Measurements from ENCODE around the gene SH3GL1.
A peak's percentile ranks its signal among the peaks of the same experiment; 100 is the strongest.
"Not testable (repeated sequence)": the region's sequence is repeated elsewhere in the genome, so short reads cannot be mapped to it uniquely, and the experiment has no call there.

The SH3GL1 gene

DNA sequence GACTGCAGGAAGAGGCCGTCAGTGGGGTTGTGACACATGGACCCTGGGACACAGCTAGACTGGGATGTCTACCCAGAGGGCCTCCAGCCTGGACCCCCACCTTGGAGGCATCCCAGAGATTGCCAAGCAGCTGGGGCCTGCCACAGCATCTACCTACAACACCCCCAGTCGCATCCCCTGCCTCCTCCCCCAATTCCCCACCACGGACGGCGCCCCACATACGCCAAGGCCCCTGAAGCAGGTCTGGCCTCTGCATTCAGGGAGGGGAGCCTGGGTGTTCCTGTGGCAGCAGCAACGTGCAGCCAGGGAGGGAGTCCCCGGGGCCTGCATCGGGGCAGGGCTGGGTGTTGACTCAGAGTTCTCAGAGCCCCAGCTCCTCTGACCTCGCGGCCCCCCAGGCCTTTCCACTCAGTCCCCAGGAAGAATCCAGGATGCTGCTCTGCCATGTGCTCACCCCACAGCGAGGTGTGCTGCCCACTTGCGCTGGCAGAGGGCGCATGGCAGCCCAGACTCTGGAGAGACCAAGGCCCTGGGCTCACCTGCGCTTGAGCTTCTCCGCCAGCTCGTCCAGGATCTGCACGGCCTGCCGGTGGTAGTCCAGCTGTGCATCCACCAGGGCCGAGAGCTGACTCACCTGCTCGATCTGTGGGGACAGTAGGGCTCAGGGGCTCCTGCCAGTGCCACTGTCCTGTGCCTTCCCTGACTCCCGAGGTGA, 37.4 kb downstream of the SH3GL1 start:
- DNase-seq = no peak

DNA sequence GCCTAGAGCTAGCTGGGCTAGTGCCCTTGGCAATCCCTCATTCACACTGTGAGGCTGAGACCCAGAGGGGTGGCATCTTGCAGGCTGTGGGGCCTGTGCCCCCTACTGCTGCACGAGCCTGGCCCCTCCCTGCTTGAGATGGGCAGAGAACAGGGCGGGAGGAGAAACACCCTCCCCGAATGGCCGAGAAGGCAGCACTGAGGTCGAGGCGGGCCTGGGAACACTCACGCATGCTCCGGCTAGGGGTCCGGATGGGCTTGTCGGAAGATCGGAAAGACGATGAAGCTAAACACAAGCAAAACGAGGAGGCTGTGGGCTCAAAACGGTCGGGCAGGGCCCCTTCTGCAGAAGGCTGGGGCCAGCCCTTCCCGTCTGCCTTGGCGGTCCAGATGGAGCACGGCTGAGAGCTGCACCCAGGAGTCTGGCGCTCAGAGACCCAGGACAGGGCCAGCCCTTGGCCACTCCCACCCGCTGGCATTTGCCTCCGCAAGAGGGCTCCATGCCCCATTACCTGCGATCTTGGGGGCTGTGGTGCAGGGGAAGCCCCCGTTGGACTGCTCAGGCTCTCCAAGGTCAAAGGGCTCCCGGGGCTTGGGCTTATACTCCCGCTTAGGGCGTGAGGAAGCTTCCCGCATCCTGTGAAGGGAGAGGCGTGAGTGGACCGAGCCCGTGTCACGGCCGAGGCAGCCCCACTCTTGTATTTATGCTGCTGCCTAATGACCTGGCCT, 38.1 kb downstream of the SH3GL1 start:
- no peak for DNase-seq

- no peak for DNase-seq
These were observed 38.9 kb downstream of the SH3GL1 start for GRCh38 chr19:4361152-4362046.

GRCh38 chr19:4360641-4361151, 39.7 kb downstream of the SH3GL1 start:
- no peak for DNase-seq

DNA sequence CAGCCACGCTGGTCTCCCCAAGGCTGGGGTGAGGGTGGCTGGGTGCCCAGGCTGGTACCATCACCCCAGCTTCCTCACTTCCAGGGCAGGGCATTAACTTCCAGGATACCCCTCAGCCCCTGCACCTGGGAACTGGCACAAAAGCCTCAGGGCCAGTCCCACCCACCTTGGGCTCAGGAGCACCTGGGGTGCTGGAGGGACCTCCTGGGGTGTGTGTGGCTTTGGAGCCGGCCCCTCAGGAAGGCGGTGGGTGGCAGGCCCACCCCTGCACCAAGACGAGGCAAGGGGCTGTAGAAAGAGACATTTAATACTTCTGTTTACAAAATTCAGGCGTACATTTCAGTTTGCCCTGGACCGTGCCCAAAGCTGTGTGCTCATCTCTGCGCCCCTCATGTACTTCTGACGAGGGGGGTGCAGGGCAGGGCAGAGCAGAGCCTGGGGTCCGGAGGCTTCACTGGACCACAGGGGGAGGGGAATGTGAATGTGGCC, 40.2 kb downstream of the SH3GL1 start:
- DNase-seq = no peak

DNA sequence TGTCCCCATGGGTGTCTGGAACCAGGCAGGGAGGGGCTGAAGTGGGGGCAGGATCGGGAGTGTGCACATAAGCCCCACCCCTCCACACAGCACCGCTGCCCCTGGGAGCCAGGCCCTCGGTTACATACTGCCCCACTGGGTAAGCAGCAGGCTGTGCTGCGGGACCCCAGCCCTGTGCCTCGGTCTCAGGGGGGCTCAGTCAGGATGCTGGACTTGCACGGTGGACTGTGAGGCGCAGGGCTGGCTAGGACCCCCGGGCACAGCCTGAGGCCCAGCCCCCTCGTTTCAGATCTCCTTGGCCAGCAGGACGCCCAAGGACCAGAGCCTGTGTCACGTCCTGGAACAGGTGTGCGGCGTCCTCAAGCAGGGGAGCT, 40.7 kb downstream of the SH3GL1 start:
- no peak for DNase-seq

GRCh38 chr19:4358709-4359626, 41.4 kb downstream of the SH3GL1 start:
- DNase-seq = no peak

DNA sequence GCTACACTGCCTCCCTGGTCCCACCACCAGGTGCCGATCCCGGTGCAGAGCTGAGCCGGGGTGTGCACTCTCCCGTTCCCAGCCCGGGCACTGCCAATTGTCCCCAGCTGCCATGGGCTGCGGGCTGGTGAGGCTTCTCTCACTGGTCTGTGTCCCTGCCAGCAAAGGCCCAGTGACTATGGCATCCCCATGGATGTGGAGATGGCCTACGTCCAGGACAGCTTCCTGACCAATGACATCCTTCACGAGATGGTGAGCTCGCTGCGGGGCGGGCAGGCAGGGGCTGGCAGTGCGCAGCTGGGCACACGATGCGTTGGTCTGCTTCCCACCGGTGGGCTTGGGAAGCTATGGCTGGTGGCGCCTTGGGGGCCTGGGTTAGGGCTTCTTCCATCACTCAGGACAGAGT, 42.4 kb downstream of the SH3GL1 start:
- no peak for DNase-seq

GRCh38 chr19:4357095-4357797, 43.1 kb downstream of the SH3GL1 start:
- DNase-seq = no peak

GRCh38 chr19:4354897-4355296, 45.5 kb downstream of the SH3GL1 start:
- DNase-seq = no peak

DNA sequence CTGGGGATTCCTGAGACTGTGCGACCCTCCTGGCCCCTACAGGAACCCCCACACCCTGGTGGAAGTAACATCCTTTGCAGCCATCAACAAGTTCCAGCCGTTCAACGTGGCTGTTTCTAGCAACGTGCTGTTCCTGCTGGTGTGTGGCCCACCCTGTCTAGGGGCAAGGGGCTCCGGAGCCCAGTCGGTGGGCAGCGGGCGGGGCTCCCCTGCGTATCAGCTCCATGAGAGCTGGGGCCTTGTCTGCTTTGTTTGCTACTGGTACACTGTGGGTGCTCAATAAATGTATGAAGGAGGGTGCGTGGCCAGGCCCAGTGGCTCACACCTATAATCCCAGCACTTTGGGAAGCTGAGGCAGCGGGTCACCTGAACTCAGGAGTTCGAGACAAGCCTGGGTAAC, 46.1 kb downstream of the SH3GL1 start:
- DNase-seq = no peak

GRCh38 chr19:4352701-4353121, 47.6 kb downstream of the SH3GL1 start:
- DNase-seq = peak; percentile 60

DNA sequence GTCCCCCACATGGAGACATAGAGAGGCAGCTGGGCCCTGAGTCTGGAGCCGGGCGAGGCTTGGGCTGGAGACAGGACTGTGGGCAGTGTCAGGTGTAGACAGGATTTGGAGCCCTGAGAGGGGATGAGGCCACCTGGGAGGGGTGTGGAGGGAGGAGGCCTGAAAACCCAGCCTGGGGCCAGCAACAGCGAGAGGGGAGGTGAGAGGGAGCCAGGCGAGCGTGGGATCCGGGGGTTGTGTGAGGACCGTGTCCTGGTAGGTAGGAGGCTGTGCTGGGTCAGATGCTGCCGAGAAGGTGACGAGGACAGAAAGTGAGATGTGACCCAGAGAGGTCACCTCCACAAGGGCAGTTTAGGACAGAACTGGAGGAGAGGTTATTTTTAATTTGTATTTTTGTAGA, 49.6 kb downstream of the SH3GL1 start:
- DNase-seq = no peak

DNA sequence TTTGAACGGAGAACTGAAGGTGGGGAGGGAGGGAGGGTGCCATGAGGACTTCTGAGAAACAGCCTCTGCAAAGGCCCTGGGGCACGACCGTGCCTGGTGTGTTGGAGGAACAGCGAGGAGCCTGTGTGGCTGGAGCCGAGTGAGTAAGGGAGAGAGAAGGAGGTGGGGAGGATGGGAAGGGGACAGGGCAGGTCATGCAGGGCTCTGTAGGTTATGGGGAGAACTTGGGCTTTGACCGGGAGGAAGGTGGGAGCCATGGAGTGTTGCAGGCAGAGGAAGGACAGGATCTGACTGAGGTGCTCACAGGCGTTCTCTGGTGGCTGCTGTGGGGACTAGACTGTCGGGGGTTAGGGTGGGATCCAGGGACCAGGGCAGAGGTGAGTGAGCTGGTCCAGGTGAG, 50.2 kb downstream of the SH3GL1 start:
- no peak for DNase-seq

DNA sequence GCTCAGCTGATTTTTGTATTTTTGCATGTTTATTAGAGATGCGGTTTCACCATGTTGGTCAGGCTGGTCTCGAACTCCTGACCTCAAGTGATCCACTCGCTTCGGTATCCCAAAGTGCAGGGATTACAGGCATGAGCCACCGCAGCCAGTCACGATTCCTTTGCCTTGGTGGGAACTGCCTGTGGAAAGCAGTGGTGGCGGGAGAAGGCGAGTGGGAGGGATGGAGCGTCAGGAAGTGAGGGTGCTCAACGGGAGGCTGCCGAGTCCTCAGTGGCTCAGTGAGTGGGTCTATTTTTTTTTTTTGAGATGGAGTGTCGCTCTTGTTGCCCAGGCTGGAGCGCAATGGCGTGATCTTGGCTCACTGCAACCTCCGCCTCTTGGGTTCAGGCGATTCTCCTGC, 51.1 kb downstream of the SH3GL1 start:
- DNase-seq = not testable (repeated sequence)

GRCh38 chr19:4347521-4347920, 52.8 kb downstream of the SH3GL1 start:
- no peak for DNase-seq

DNA sequence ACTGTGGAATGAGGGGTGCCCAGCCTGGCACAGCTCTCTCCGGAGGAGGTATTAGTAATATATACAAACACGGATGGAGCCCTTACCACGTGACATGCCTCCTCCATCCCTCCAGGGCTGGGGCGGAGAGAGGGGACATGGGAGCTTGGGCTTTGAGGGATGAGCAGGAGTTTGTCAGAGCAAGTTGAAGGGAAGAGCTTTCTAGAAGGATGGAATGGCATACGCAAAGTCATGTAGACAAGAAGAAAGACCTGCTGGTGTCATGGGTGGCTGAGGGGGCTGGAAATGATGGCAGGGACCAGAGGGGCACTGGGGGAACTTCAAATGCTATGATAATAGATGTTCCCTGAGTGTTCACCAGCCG, 54.3 kb downstream of the SH3GL1 start:
- DNase-seq = no peak

DNA sequence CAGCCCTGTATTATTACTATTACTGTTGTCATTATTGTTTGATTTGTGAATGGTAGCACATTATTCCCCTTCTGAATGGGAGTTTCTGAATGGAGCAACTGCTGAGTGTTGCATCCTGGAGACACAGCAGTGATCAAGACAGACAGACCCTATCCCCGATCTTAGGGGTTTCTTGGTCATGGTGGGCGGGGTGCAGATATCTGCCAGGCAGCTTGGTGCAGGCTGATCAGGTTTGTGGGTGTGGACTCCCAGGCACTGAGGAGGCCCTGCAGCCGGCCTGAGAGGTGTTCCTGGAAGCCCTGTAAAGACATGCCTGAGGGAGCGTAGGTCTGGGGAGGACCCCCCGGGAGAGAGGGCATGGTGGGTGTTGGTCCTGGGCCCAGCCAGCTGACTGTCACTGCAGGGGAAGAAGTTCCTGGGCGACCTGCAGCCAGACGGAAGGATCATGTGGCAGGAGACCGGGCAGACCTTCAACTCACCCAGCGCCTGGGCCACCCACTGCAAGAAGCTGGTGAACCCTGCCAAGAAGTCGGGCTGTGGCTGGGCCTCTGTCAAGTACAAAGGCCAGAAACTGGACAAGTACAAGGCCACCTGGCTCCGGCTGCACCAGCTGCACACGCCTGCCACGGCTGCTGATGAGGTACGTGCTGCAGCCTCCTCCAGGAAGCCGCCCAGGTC, 54.9 kb downstream of the SH3GL1 start:
- DNase-seq = no peak

- peak; percentile 93 for DNase-seq
These were observed 56.7 kb downstream of the SH3GL1 start, which contains the start of gene MPND for GRCh38 chr19:4343370-4344307. MPND (plus strand) TSS chr19:4343562; CDS start chr19:4343594, 32 bp downstream.

All from right hindlimb (tissue), 1 donor.